22Rv1 (cell line): ENCODE measurements around the gene TNS3.

Experiments used
- H3K27ac ChIP-seq: fragments of 450-650 bp; 2 replicates; pipeline ENCODE4 v1.5.1; 2017
- CTCF ChIP-seq: fragments of 450-650 bp; IDR thresholded peaks from 2 replicates; pipeline ENCODE4 v1.5.1; 2017; ENCODE audit warnings: mild to moderate bottlenecking
- ZFX ChIP-seq: fragments of 450-650 bp; IDR thresholded peaks from 2 replicates; pipeline ENCODE4 v1.6.1; 2017; ENCODE audit warnings: antibody characterized with exemption, borderline replicate concordance

TNS3 gene

GRCh38 chr7:47622586-47622945 is 40.7 kb upstream of the TNS3 start:
- TF ChIP-seq ZFX (no peak), CTCF (no peak)
- H3K27ac ChIP-seq, result no peak overlapping the region

- TF ChIP-seq ZFX (no peak), CTCF (no peak)
- H3K27ac ChIP-seq, result no peak overlapping the region
Observed at GRCh38 chr7:47621979-47622561, 40.2 kb upstream of the TNS3 start.

GRCh38 chr7:47621347-47621746 is 39.4 kb upstream of the TNS3 start:
- TF ChIP-seq CTCF, result no peak
- no peak for TF ChIP-seq ZFX
- no peak overlapping the region for H3K27ac ChIP-seq

GRCh38 chr7:47619806-47620205 is 37.9 kb upstream of the TNS3 start:
- H3K27ac ChIP-seq, result no peak overlapping the region
- TF ChIP-seq ZFX, result no peak
- no peak for TF ChIP-seq CTCF

- no peak overlapping the region for H3K27ac ChIP-seq
- TF ChIP-seq ZFX, result no peak
- TF ChIP-seq CTCF, result no peak
Observed at GRCh38 chr7:47617131-47617530, 35.2 kb upstream of the TNS3 start.

GRCh38 chr7:47614450-47614849 is 32.5 kb upstream of the TNS3 start:
- H3K27ac ChIP-seq, result no peak overlapping the region
- TF ChIP-seq CTCF (no peak), ZFX (no peak)

GRCh38 chr7:47611045-47611511 is 29.2 kb upstream of the TNS3 start:
- H3K27ac ChIP-seq, result no peak overlapping the region
- TF ChIP-seq CTCF, result no peak
- no peak for TF ChIP-seq ZFX
